HAP-1 (cell line): ENCODE measurements around the gene CREG2.

ENCODE experiments used
- DNase-seq, 2 experiments: peaks; one replicate each; pipeline ENCODE4 v3.0.0-alpha.2; 2016 to 2020; ENCODE audit warnings: low spot score in 2 of 2
- H3K27me3 ChIP-seq: fragments of 250-450 bp; sonication (Bioruptor Pico); 2 replicates; pipeline ENCODE4 v1.5.1; 2020; ENCODE audit warnings: low read depth, mild to moderate bottlenecking, moderate library complexity
- H3K36me3 ChIP-seq: fragments of 250-450 bp; sonication (Bioruptor Pico); replicated peaks from 2 replicates; pipeline ENCODE4 v1.5.1; 2020; ENCODE audit warnings: mild to moderate bottlenecking
- H3K4me1 ChIP-seq: fragments of 250-450 bp; sonication (Bioruptor Pico); 2 replicates; pipeline ENCODE4 v1.5.1; 2020; ENCODE audit warnings: mild to moderate bottlenecking
- H3K4me3 ChIP-seq: fragments of 250-450 bp; sonication (Bioruptor Pico); 2 replicates; pipeline ENCODE4 v1.5.1; 2020; ENCODE audit warnings: mild to moderate bottlenecking, moderate library complexity
- H3K9me3 ChIP-seq: fragments of 250-450 bp; sonication (Bioruptor Pico); 2 replicates; pipeline ENCODE4 v1.5.1; 2020; ENCODE audit warnings: mild to moderate bottlenecking, moderate library complexity
- in situ Hi-C: fragments of 300-500 bp; cut with MboI; formaldehyde crosslinking; loops from 3 replicates; pipeline ENCODE4 v1.14.3; 2020; ENCODE audit warnings: low sequenced_read_pairs, inconsistent platforms, mixed read lengths

Gene CREG2

GRCh38 chr2:101387151-101387834, at the start of gene CREG2:
TSS of gene CREG2 (minus strand) at chr2:101387503. CDS start at chr2:101387457, 46 bp downstream.
- peaks cover 26% of the 10 kb centered on the region for H3K27me3 ChIP-seq
- peak; percentile 37 to 77 for DNase-seq
- in situ Hi-C loops, result no loop called here
- H3K9me3 ChIP-seq, result no peaks in the 10 kb centered on the region
- H3K4me1 ChIP-seq, result peaks cover 6% of the 10 kb centered on the region; the same call in 1 of the 2 replicates
- H3K36me3 ChIP-seq, result no peaks in the 10 kb centered on the region
- peak within 1 kb of the TSS; percentile 31 for H3K4me3 ChIP-seq

DNA sequence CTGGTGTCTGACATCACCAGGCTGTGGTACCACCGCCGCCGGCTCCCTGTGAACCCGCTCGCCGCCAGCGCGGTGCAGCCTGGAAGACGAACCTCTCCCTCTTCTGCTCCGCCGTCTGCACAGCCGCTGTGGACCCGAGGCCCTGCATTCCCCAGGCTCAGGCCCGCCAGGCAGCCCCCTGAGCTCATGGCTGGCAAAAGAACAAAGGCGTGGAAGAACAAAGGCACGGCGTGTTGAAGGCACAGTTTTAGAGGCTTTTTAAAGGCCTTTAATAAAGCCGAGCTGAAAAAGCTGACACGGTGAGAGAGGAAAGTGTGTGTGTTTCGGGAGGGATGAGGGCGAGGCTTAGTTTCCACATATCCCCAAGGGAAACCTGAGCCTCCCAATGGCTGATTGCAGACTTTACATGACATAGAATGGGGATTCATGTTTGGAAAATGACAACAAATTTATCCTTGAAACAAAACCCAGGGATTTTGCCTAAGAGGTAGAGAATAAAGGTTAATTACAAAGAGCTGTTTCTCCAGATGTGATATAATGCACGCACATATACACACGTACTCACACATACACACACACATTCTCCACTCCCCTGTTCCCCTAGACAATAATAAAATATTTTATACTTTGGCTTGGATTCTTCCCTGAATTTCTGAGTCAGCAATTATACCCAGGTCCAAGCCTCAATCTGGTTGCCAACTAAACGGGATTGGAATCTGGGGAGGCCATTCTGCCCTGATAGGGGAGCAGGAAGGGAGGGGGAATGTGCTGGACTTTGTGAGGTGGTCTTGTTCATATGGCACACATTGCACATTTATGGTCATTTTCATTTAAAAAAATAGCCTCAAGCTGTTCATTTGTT, 47.9 kb upstream of the CREG2 start:
- Histone ChIP-seq H3K36me3 (no peaks in the 10 kb centered on the region), H3K4me3 (no peak overlapping the region), H3K9me3 (no peaks in the 10 kb centered on the region), H3K27me3 (no peaks in the 10 kb centered on the region), H3K4me1 (peaks cover 9% of the 10 kb centered on the region)
- in situ Hi-C loops, result no loop called here
- peak; percentile 61 to 68 for DNase-seq

- H3K36me3 ChIP-seq, result no peaks in the 10 kb centered on the region
- no peaks in the 10 kb centered on the region for H3K9me3 ChIP-seq
- no peak for DNase-seq
- H3K4me3 ChIP-seq, result no peak overlapping the region
- H3K4me1 ChIP-seq, result peaks cover 9% of the 10 kb centered on the region
- no peaks in the 10 kb centered on the region for H3K27me3 ChIP-seq
- in situ Hi-C loops, result no loop called here
These were observed 46.2 kb upstream of the CREG2 start for GRCh38 chr2:101433465-101433864.

DNA sequence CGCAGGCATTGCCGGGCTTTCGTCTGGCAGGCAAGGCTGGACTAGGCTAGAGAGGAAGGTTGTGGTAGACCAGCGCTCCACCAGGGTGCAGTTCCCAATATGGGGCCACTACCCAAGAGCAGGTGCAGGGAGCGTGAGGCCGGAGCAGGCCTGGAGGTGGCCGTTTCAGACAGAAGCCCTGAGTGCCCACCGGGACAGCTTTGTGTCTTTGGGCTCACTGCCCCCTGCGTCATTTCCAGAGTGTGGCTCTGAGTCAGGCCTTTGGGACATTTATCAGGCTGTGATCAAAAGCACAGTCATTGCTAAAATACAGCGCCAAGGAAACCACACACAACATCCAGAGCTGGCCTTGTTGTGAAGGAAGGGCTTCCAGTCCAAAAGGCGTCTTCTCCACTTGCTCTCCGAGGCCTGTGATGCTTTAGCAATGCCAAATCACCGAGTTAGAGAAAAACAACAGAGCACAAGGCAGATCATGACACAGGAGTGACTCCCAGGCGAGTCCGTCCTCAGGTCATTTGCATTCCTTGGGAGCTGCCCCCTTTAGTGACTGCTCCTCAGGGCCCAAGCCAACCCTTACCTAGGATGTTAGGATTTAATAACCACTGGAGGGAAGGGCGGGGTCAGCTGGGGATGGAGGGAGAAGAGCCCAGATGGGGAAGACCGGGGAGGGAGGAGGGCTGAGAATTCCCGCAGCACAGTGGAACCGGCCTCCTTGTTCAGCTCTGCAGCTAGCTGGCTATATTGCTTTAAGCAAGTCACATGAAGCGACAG, 45.3 kb upstream of the CREG2 start:
- no peaks in the 10 kb centered on the region for H3K27me3 ChIP-seq
- no peaks in the 10 kb centered on the region for H3K9me3 ChIP-seq
- no peaks in the 10 kb centered on the region for H3K36me3 ChIP-seq
- in situ Hi-C loops, result no loop called here
- peaks cover 9% of the 10 kb centered on the region for H3K4me1 ChIP-seq
- no peak overlapping the region for H3K4me3 ChIP-seq
- no peak for DNase-seq

- peaks cover 9% of the 10 kb centered on the region for H3K4me1 ChIP-seq
- H3K27me3 ChIP-seq, result no peaks in the 10 kb centered on the region
- no peaks in the 10 kb centered on the region for H3K36me3 ChIP-seq
- H3K9me3 ChIP-seq, result no peaks in the 10 kb centered on the region
- H3K4me3 ChIP-seq, result no peak overlapping the region
- DNase-seq, result no peak
- in situ Hi-C loops, result no loop called here
These were observed 44.2 kb upstream of the CREG2 start for GRCh38 chr2:101431486-101431885.

- no peaks in the 10 kb centered on the region for H3K27me3 ChIP-seq
- H3K4me1 ChIP-seq, result peaks cover 4% of the 10 kb centered on the region; the same call in 1 of the 2 replicates
- DNase-seq, result no peak
- in situ Hi-C loops, result no loop called here
- no peak overlapping the region for H3K4me3 ChIP-seq
- no peaks in the 10 kb centered on the region for H3K9me3 ChIP-seq
- H3K36me3 ChIP-seq, result no peaks in the 10 kb centered on the region
These were observed 42.9 kb upstream of the CREG2 start for GRCh38 chr2:101430156-101430555.

GRCh38 chr2:101429453-101429852, 42.1 kb upstream of the CREG2 start:
- Histone ChIP-seq H3K27me3 (no peaks in the 10 kb centered on the region), H3K4me1 (no peaks in the 10 kb centered on the region), H3K4me3 (no peak overlapping the region), H3K9me3 (no peaks in the 10 kb centered on the region), H3K36me3 (no peaks in the 10 kb centered on the region)
- DNase-seq, result no peak
- in situ Hi-C loops, result no loop called here

DNA sequence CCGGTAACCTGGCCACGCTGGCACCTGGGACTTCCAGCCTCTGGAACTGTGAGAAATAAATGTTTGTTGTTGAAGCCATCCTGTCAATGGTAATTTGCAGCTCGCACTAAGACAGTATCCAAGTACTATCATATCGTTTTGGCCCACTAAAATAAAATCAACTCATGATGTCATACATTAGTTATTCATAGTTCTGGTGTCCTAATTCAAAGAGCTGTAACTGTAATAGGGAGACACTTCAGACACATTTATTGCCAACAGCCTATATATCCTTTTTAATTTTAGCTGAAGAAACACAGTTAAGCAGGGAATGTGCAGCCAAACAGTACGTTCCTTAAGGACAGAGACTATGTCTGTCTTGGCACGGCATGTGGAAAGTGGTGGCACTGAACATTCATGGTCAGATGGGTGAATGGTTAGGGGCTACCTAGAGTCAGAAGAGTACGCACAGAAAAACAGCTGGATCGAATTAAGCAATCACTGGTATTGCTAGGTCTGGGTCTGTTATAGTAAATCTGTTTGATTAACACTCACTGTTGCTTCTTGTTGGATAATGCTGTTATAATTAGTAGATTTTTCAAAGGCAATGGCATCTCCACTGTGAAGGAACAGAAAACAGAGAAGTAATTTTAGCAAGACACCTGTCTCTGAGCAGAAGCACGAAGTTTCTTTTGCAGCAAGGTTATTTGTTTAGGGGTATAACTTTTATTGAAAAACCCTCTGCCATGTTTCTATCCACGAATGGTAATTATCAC, 41.3 kb upstream of the CREG2 start:
- no peak for DNase-seq
- in situ Hi-C loops, result no loop called here
- H3K27me3 ChIP-seq, result no peaks in the 10 kb centered on the region
- no peak overlapping the region for H3K4me3 ChIP-seq
- H3K36me3 ChIP-seq, result no peaks in the 10 kb centered on the region
- no peaks in the 10 kb centered on the region for H3K9me3 ChIP-seq
- H3K4me1 ChIP-seq, result no peaks in the 10 kb centered on the region

DNA sequence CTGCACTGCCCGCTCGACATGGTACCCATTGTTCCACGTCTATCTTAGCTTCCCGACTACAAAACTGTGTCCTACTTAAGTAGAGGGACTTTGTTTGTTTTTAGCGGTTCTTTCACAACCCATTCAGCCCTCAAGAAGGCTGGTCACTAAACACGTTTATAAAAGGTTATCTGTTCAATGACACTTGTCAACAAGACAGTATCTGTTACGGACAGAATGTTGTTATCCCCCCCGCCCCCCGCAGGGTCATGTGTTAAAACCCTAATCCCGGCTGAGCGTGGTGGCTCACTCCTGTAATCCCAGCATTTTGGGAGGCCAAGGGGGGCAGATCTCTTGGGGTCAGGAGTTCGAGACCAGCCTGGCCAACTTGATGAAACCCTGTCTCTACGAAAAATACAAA, 40.4 kb upstream of the CREG2 start:
- H3K4me1 ChIP-seq, result no peaks in the 10 kb centered on the region
- no peaks in the 10 kb centered on the region for H3K9me3 ChIP-seq
- no peak overlapping the region for H3K4me3 ChIP-seq
- in situ Hi-C loops, result no loop called here
- no peaks in the 10 kb centered on the region for H3K36me3 ChIP-seq
- DNase-seq, result no peak
- no peaks in the 10 kb centered on the region for H3K27me3 ChIP-seq

GRCh38 chr2:101427240-101427639, 39.9 kb upstream of the CREG2 start:
- Histone ChIP-seq H3K9me3 (no peaks in the 10 kb centered on the region), H3K4me3 (no peak overlapping the region), H3K4me1 (no peaks in the 10 kb centered on the region), H3K27me3 (no peaks in the 10 kb centered on the region), H3K36me3 (no peaks in the 10 kb centered on the region)
- no peak for DNase-seq
- in situ Hi-C loops, result no loop called here

DNA sequence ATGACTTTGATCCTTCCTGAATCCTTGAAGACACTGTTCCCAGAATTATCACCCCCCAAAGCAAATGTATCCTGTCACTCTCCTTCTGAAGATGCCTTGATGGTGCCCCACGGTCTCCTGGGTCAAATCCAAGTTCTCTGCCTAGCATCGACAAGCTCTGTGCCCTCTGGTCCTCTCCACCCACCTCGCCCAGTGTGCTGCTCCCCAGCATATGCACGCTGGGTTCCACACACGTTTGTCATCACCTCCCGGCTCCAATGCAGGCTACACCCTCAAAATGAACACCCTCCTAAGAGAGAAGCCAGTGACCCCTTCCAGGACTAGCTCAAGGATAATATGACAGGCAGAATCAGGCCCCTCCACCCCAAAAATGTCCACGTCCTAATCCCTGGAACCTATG, 39.5 kb upstream of the CREG2 start:
- in situ Hi-C loops, result no loop called here

DNA sequence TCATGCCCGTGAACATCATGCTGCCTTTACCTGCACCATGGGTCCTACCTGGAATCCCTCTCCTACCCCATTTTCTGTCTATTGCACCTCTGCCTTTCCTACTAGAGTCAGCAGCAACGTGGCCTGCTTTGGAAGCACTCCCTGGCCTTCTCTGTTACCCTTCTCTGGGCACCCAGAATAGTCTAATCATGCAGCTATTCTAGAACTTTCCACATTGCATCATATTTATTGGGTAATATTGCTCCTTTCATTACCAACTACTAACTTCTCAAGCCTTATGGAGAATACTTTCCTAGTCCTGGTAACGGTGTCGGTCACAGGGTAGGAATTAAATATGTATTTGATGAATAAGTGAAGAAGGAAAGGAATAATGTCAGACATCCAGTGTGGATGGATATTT, 33.3 kb upstream of the CREG2 start:
- H3K4me1 ChIP-seq, result no peaks in the 10 kb centered on the region
- H3K9me3 ChIP-seq, result no peaks in the 10 kb centered on the region
- no peak overlapping the region for H3K4me3 ChIP-seq
- no peak for DNase-seq
- H3K36me3 ChIP-seq, result no peaks in the 10 kb centered on the region
- in situ Hi-C loops, result no loop called here
- peaks cover 2% of the 10 kb centered on the region; the same call in 1 of the 2 replicates for H3K27me3 ChIP-seq

More for the DNA sequence above, 39.5 kb upstream of the CREG2 start:
- no peaks in the 10 kb centered on the region for H3K36me3 ChIP-seq
- H3K27me3 ChIP-seq, result no peaks in the 10 kb centered on the region
- H3K4me3 ChIP-seq, result no peak overlapping the region
- DNase-seq, result no peak
- H3K4me1 ChIP-seq, result no peaks in the 10 kb centered on the region
- H3K9me3 ChIP-seq, result no peaks in the 10 kb centered on the region

- no peaks in the 10 kb centered on the region for H3K4me1 ChIP-seq
- in situ Hi-C loops, result loop anchor here (10.0 kb wide), 1 partner anchor 416 kb away; no protein-coding TSS in a partner anchor
- H3K9me3 ChIP-seq, result no peaks in the 10 kb centered on the region
- peak; percentile 41 to 74 for DNase-seq
- H3K4me3 ChIP-seq, result no peak overlapping the region
- peaks cover 2% of the 10 kb centered on the region; the same call in 1 of the 2 replicates for H3K27me3 ChIP-seq
- H3K36me3 ChIP-seq, result no peaks in the 10 kb centered on the region
These were observed 31.9 kb upstream of the CREG2 start for GRCh38 chr2:101419096-101419663.
